Adrenal gland (tissue), 12 donors: ENCODE results near the gene SEMA7A. TPM values are rescaled to one million over a fixed set of nuclear protein-coding genes. Genes with fewer than 3 reads are reported as not detected.
"Not testable (repeated sequence)": the region's sequence is repeated elsewhere in the genome, so short reads cannot be mapped to it uniquely, and the experiment has no call there.

Source experiments
- DNase-seq, 7 donors: peaks; one replicate each; pipeline ENCODE4 v3.0.0-alpha.2; 2019 to 2020
- H3K27ac ChIP-seq, 5 donors: fragments of 200-600 bp; sonication (generic) in 4 of 5; 1 replicate in 3 of 5; 2 replicates in 2 of 5; pipeline versions ENCODE4 v1.5.1 to v1.8.0; 2016 to 2020; ENCODE audit warnings: mild to moderate bottlenecking in 1 of 5
- H3K27me3 ChIP-seq: fragments of 200-600 bp; 2 replicates; pipeline ENCODE4 v1.8.0; 2021
- H3K36me3 ChIP-seq, 2 donors: fragments of 200-600 bp; replicated peaks in 1 of 2; 1 replicate in 1 of 2; 2 replicates in 1 of 2; pipeline versions ENCODE4 v1.5.1 to v1.8.0; 2018 to 2022
- H3K4me1 ChIP-seq, 2 donors: fragments of 200-600 bp; replicated peaks in 1 of 2; 1 replicate in 1 of 2; 2 replicates in 1 of 2; pipeline versions ENCODE4 v1.5.1 to v1.8.0; 2018 to 2021
- H3K4me3 ChIP-seq, 4 donors: fragments of 200-600 bp; sonication (generic) in 3 of 4; one replicate each; pipeline ENCODE4 v1.5.1; 2016 to 2018
- H3K9me3 ChIP-seq, 3 donors: fragments of 200-600 bp; sonication (generic) in 1 of 3; replicated peaks in 1 of 3; 1 replicate in 2 of 3; 2 replicates in 1 of 3; pipeline versions ENCODE4 v1.5.1 to v1.8.0; 2016 to 2021
- CTCF ChIP-seq, 6 experiments: fragments of 450-650 bp in 4 of 6; fragments of 200-600 bp in 2 of 6; sonication (generic) in 1 of 6; IDR thresholded peaks; 1 replicate in 5 of 6; 2 replicates in 1 of 6; pipeline versions ENCODE4 v1.5.1 to v1.8.0; 2016 to 2021; ENCODE audit warnings: antibody characterized with exemption in 6 of 6, mild to moderate bottlenecking in 2 of 6, moderate library complexity in 1 of 6
- POLR2A ChIP-seq, 2 donors: fragments of 450-650 bp; IDR thresholded peaks; one replicate each; pipeline ENCODE4 v1.6.1; 2017; ENCODE audit warnings: antibody characterized with exemption in 2 of 2, mild to moderate bottlenecking in 2 of 2, moderate library complexity in 1 of 2
- WGBS, 4 donors: extraction: QIAGEN DNeasy Blood & Tissue Kit in 2 of 4; methylation state at CpG; one replicate each; pipeline versions ENCODE4 v1.1.5 to v1.1.7; 2013 to 2017; 5-methylcytosine and 5-hydroxymethylcytosine counted together
- intact Hi-C, 2 donors: fragments of 100-400 bp; cut with DNase I; formaldehyde crosslinking; loops; one replicate each; pipeline versions ENCODE4 v1.14.1 to v1.15.0; 2022 to 2023
- polyA plus RNA-seq, 3 donors: library from polyadenylated mRNA; stranded (reverse); fragments of 200-250 nt in 2 of 3; fragments of 350-450 nt in 1 of 3; fragmentation: Illumina TruSeq in 1 of 3; extraction: RNeasy Lipid Tissue Mini Kit (QIAGEN cat#74804) in 1 of 3; gene quantifications; one replicate each; pipeline ENCODE4 v1.2.3, GENCODE V29; 2013 to 2014
- total RNA-seq, 9 donors: library from RNA; depleted of rRNA in 4 of 9; stranded (reverse); fragments of >200 nt in 4 of 9; fragments of 120-200 nt in 1 of 9; fragmentation: NEBNext Ultra II Directional in 1 of 9; extraction: Animal tissue kit (Norgen Biotek cat#: 25700) in 1 of 9; gene quantifications; one replicate each; pipeline versions ENCODE4 v1.1.0 to v1.2.4, GENCODE V29; 2013 to 2023
- donor health status: healthy with polysubstance abuse.
- donor health status: Bipolar disorder and iron deficiency.
- donor health status: DM: yes; HTN: yes; CAD: no.
- donor health status: DM: no; HTN: no; CAD: no.
- donor health status: DM: no; HTN: no; CAD: no.
- donor health status: DM: yes; HTN: yes; CAD: no.

The SEMA7A gene
- total and polyA plus RNA-seq, 12 donors, result 1.3 to 32.0 (median 3.7) TPM

DNA sequence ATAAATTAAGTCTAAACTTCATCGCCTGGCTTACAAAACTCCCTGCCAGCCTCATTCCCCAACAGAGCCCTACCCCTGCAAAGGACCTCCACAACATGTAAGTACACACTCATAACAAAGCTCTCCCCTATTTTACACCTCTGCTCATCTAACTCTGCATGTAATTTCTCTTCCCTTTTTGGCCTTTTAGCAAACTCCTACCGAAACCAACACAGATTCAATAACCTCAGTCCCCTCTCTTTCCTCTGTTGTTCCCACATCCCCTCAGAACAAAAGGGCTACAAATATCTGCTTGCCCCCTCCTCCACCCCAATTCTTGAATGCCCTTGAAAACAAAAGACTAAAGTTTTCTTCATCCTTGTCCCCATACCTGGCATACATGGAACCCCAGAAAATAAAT, 26.5 kb upstream of the SEMA7A start:
- H3K9me3 ChIP-seq, result no peaks in the 10 kb centered on the region
- H3K27ac ChIP-seq, result peak overlapping the region in 2 of 5 donors; percentile 44 to 69
- no peak for DNase-seq
- H3K27me3 ChIP-seq, result no peaks in the 10 kb centered on the region
- WGBS, 4 donors, result 35 to 50% (median 41%) methylated on average over 2 of the region's 2 CpGs
- H3K4me1 ChIP-seq, result peaks cover 0 to 8% of the 10 kb centered on the region in 2 donors
- peaks cover 0 to 15% of the 10 kb centered on the region in 2 donors for H3K36me3 ChIP-seq
- intact Hi-C loops, result loop anchor here in 1 of 2 donors (5.0 kb wide), 1 partner anchor 82 kb away; the partner anchor contains the start of gene ARID3B
- peak overlapping the region in 3 of 4 donors; percentile 37 to 64 (median 63) for H3K4me3 ChIP-seq
- TF ChIP-seq POLR2A (IDR thresholded peaks at IDR 0.05), result no peak

- WGBS, 4 donors, result 88 to 96% (median 94%) methylated on average over 14 of the region's 14 CpGs
- not testable (repeated sequence) for H3K27ac ChIP-seq, H3K9me3 ChIP-seq, DNase-seq, H3K27me3 ChIP-seq, H3K4me1 ChIP-seq
- Histone ChIP-seq H3K36me3 (peaks cover 0 to 20% of the 10 kb centered on the region in 2 donors), H3K4me3 (peak overlapping the region in 1 of 4 donors; percentile 64)
- intact Hi-C loops, result loop anchor here in 1 of 2 donors (5.0 kb wide), 1 partner anchor 83 kb away; the partner anchor contains the start of gene ARID3B
Observed at GRCh38 chr15:74459798-74460197, 26.0 kb upstream of the SEMA7A start.

DNA sequence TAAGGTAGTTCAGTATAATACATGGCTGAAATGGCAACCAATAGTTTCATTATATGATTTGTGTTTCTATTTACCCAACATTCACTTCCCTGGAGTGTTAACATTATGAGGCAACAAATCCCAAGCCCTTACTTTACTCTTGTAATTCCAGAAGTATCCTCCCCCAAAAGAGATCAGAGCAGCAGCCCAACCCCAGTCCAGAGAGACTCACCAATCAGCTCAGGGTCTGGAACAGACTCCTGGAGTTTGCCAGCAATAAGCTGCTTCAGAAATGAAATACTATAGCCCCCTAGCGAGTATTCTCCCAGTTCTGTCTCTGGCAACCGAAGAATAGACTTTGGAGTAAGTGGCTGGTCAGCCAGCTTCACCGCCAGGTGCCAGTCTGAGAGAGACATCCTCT, 24.7 kb upstream of the SEMA7A start:
- Histone ChIP-seq H3K36me3 (peaks cover 0 to 23% of the 10 kb centered on the region in 2 donors), H3K27ac (no peak overlapping the region), H3K9me3 (no peaks in the 10 kb centered on the region), H3K4me3 (no peak overlapping the region), H3K27me3 (no peaks in the 10 kb centered on the region), H3K4me1 (peaks cover 0 to 8% of the 10 kb centered on the region in 2 donors)
- DNase-seq, result no peak
- intact Hi-C loops, result no loop called here
- no peak for TF ChIP-seq POLR2A (IDR thresholded peaks at IDR 0.05)
- no peak for TF ChIP-seq CTCF (IDR thresholded peaks at IDR 0.05)
- WGBS, 4 donors, result 88 to 96% (median 92%) methylated on average over 3 of the region's 3 CpGs

DNA sequence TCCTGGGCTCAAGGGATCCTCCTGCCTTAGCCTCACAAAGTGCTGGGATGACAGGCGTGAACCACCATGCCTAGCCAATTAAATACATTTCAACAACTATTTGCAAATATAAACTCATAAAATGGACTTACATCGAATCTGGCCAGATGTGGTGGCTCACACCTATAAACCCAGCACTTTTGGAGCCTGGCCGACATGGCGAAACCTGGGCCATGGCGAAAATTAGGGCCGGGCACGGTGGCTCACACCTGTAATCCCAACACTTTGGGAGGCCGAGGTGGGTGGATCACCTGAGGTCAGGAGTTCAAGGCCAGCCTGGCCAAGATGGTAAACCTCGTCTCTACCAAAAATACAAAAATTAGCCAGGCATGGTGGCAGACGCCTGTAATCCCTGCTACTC, 23.3 kb upstream of the SEMA7A start:
- DNase-seq, H3K4me1 ChIP-seq, H3K9me3 ChIP-seq, H3K4me3 ChIP-seq, H3K27ac ChIP-seq, intact Hi-C loops, H3K27me3 ChIP-seq: not testable (repeated sequence)
- 92 to 95% (median 94%) methylated on average over 10 of the region's 10 CpGs for WGBS, 4 donors
- peaks cover 0 to 36% of the 10 kb centered on the region in 2 donors for H3K36me3 ChIP-seq

GRCh38 chr15:74454764-74455500, 21.2 kb upstream of the SEMA7A start:
- Histone ChIP-seq H3K36me3 (peaks cover 0 to 55% of the 10 kb centered on the region in 2 donors), H3K4me1 (peaks cover 0 to 2% of the 10 kb centered on the region in 2 donors), H3K27me3 (no peaks in the 10 kb centered on the region), H3K4me3 (no peak overlapping the region), H3K9me3 (no peaks in the 10 kb centered on the region), H3K27ac (no peak overlapping the region)
- intact Hi-C loops, result no loop called here
- no peak for DNase-seq
- TF ChIP-seq CTCF (IDR thresholded peaks at IDR 0.05), result no peak
- TF ChIP-seq POLR2A (IDR thresholded peaks at IDR 0.05), result no peak
